Right atrium auricular region (tissue), 2 donors: ENCODE results near the gene FBLN2. TPM values are rescaled to one million over a fixed set of nuclear protein-coding genes. Genes with fewer than 3 reads are reported as not detected.
A peak's percentile ranks its signal among the peaks of the same experiment; 100 is the strongest.

Experiments used
- DNase-seq: peaks from one replicate; pipeline ENCODE4 v3.0.0-alpha.2; 2019; ENCODE audit warnings: low spot score
- H3K27ac ChIP-seq, 2 donors: fragments of 200-600 bp; sonication (generic); 1 replicate in 1 of 2; 2 replicates in 1 of 2; pipeline ENCODE4 v1.5.1; 2016 to 2019
- H3K27me3 ChIP-seq, 2 donors: fragments of 200-600 bp; sonication (generic); one replicate each; pipeline versions ENCODE4 v1.5.1 to v1.6.0; 2017 to 2019
- H3K36me3 ChIP-seq: fragments of 200-600 bp; sonication (generic); one replicate; pipeline ENCODE4 v1.5.1; 2016
- H3K4me1 ChIP-seq, 2 donors: fragments of 200-600 bp; sonication (generic); one replicate each; pipeline versions ENCODE4 v1.5.1 to v1.6.0; 2017 to 2019
- H3K4me3 ChIP-seq, 2 donors: fragments of 200-600 bp; sonication (generic); 1 replicate in 1 of 2; 2 replicates in 1 of 2; pipeline ENCODE4 v1.5.1; 2017 to 2019; ENCODE audit warnings: mild to moderate bottlenecking in 1 of 2, moderate library complexity in 1 of 2
- H3K9me3 ChIP-seq, 2 donors: fragments of 200-600 bp; sonication (generic); one replicate each; pipeline ENCODE4 v1.5.1; 2019
- total RNA-seq, 2 donors: library from RNA; depleted of rRNA; stranded (reverse); fragments of >200 nt; gene quantifications; one replicate each; pipeline ENCODE4 v1.1.0, GENCODE V29; 2016
- TF ChIP-seq, protein P1 (sequence below), 2 donors: fragments of 200-600 bp; sonication (generic); IDR thresholded peaks; one replicate each; pipeline ENCODE4 v1.5.1; 2019; ENCODE audit warnings: antibody characterized with exemption in 2 of 2

The FBLN2 gene
- total RNA-seq, 2 donors from 2014 or later: 122 to 185 TPM

GRCh38 chr3:13564751-13565560, 16.0 kb downstream of the FBLN2 start:
- H3K9me3 ChIP-seq: no peaks in the 10 kb centered on the region

GRCh38 chr3:13565581-13566452, 16.9 kb downstream of the FBLN2 start:
- no peaks in the 10 kb centered on the region for H3K27me3 ChIP-seq
- no peak overlapping the region for H3K4me3 ChIP-seq
- TF ChIP-seq, protein P1, sequence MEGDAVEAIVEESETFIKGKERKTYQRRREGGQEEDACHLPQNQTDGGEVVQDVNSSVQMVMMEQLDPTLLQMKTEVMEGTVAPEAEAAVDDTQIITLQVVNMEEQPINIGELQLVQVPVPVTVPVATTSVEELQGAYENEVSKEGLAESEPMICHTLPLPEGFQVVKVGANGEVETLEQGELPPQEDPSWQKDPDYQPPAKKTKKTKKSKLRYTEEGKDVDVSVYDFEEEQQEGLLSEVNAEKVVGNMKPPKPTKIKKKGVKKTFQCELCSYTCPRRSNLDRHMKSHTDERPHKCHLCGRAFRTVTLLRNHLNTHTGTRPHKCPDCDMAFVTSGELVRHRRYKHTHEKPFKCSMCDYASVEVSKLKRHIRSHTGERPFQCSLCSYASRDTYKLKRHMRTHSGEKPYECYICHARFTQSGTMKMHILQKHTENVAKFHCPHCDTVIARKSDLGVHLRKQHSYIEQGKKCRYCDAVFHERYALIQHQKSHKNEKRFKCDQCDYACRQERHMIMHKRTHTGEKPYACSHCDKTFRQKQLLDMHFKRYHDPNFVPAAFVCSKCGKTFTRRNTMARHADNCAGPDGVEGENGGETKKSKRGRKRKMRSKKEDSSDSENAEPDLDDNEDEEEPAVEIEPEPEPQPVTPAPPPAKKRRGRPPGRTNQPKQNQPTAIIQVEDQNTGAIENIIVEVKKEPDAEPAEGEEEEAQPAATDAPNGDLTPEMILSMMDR (IDR thresholded peaks at IDR 0.05): peak in 1 of 2 donors; percentile 22
- H3K27ac ChIP-seq: peak overlapping the region; percentile 61 to 63
- no peak for DNase-seq
- H3K36me3 ChIP-seq: no peaks in the 10 kb centered on the region
- H3K4me1 ChIP-seq: peaks cover 0 to 82% of the 10 kb centered on the region in 2 donors
- H3K9me3 ChIP-seq: no peaks in the 10 kb centered on the region

More at GRCh38 chr3:13564751-13565560, 16.0 kb downstream of the FBLN2 start:
- Histone ChIP-seq H3K36me3 (no peaks in the 10 kb centered on the region), H3K4me3 (no peak overlapping the region), H3K4me1 (peaks cover 0 to 81% of the 10 kb centered on the region in 2 donors), H3K27me3 (no peaks in the 10 kb centered on the region), H3K27ac (peak overlapping the region; percentile 61 to 63)
- TF ChIP-seq, protein P1 (IDR thresholded peaks at IDR 0.05): no peak
- no peak for DNase-seq

GRCh38 chr3:13566453-13566748, 17.5 kb downstream of the FBLN2 start:
- H3K4me1 ChIP-seq: peaks cover 0 to 80% of the 10 kb centered on the region in 2 donors
- no peaks in the 10 kb centered on the region for H3K9me3 ChIP-seq
- H3K27ac ChIP-seq: peak overlapping the region; percentile 43 to 63
- no peaks in the 10 kb centered on the region for H3K27me3 ChIP-seq
- no peaks in the 10 kb centered on the region for H3K36me3 ChIP-seq
- TF ChIP-seq, protein P1 (IDR thresholded peaks at IDR 0.05): no peak
- no peak for DNase-seq
- H3K4me3 ChIP-seq: no peak overlapping the region

DNA sequence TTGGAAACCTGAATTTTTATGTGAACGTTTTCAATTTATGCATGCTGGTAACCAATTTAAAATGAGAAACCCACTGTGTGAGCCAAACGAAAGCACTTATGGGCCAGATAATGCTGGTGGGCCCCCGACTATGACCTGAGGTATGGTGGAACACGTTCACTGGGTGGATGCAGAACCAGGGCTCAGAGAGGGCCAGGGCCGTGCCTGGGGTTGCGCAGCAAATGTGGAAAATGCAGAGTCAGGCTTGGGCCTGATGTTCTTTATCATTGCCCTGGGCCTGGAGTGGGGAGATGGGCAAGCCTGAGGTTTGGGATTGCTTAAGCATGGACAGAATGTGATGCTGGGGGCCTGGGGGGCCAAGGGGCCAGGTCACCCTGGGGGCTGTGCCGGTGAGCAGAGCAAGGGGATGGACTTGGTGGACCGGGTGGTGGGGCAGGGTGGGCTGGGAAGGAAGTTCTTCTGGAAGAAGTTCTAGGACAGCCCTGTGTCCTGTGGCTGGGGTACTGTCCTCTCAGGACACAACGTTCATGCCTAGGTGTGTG, 17.9 kb downstream of the FBLN2 start:
- Histone ChIP-seq H3K4me1 (peaks cover 0 to 75% of the 10 kb centered on the region in 2 donors), H3K36me3 (no peaks in the 10 kb centered on the region), H3K9me3 (no peaks in the 10 kb centered on the region), H3K27me3 (no peaks in the 10 kb centered on the region), H3K4me3 (no peak overlapping the region), H3K27ac (peak overlapping the region in 1 of 2 donors; percentile 43)
- DNase-seq: no peak
- TF ChIP-seq, protein P1 (IDR thresholded peaks at IDR 0.05): no peak

DNA sequence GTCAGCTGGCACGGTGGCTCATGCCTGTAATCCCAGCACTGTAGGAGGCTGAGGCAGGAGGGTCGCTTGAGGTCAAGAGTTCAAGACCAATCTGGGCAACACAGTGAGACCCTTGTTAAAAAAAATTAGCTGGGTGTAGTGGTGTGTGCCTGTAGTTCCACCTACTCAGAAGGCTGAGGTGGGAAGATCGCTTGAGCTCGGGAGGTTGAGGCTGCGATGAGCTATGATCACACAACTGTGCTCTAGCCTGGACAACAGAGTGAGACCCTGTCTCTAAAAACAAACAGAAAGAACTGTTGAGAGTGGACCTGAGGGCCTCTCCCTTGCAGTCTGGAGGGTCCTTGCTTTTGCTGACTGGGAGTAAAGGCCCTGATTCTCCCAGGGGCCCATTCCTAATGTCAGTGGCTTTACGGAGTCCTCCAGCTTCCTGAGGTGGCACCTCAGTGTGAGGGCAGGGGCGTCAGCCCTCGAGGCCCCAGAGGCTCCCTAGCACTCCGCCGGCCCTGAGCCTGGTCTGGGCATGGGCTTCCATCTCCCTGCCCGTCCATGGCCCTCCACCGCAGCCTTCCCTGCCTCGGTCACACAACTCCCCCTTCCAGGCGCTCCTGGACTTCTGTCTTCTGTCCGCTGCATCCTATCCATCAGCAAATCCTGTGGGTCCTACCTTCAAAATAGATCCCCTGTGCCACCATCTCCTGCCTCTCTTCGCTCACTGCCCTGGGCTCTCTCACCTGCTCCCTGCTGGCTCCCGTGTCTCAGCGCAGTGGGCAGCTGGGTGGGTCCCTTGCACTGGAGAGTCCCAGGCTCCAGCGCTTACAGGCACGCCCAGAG, 19.0 kb downstream of the FBLN2 start:
- H3K4me3 ChIP-seq: no peak overlapping the region
- no peak overlapping the region for H3K27ac ChIP-seq
- TF ChIP-seq, protein P1 (IDR thresholded peaks at IDR 0.05): no peak
- H3K4me1 ChIP-seq: peaks cover 0 to 70% of the 10 kb centered on the region in 2 donors
- no peaks in the 10 kb centered on the region for H3K36me3 ChIP-seq
- DNase-seq: no peak
- no peaks in the 10 kb centered on the region for H3K27me3 ChIP-seq
- H3K9me3 ChIP-seq: no peaks in the 10 kb centered on the region
